NCI-H1694 treated with DMSO at 0.1 percent for 48 hours (cell line): Measurements from ENCODE around the gene CXXC5.
A peak's percentile ranks its signal among the peaks of the same experiment; 100 is the strongest.

Experiments used
- DNase-seq: peaks from one replicate; lab custom pipeline; 2025; lab: John Stamatoyannopoulos, UW

The CXXC5 gene

GRCh38 chr5:139638090-139638735, 9.9 kb upstream of the CXXC5 start:
- peak; percentile 43 for DNase-seq

DNA sequence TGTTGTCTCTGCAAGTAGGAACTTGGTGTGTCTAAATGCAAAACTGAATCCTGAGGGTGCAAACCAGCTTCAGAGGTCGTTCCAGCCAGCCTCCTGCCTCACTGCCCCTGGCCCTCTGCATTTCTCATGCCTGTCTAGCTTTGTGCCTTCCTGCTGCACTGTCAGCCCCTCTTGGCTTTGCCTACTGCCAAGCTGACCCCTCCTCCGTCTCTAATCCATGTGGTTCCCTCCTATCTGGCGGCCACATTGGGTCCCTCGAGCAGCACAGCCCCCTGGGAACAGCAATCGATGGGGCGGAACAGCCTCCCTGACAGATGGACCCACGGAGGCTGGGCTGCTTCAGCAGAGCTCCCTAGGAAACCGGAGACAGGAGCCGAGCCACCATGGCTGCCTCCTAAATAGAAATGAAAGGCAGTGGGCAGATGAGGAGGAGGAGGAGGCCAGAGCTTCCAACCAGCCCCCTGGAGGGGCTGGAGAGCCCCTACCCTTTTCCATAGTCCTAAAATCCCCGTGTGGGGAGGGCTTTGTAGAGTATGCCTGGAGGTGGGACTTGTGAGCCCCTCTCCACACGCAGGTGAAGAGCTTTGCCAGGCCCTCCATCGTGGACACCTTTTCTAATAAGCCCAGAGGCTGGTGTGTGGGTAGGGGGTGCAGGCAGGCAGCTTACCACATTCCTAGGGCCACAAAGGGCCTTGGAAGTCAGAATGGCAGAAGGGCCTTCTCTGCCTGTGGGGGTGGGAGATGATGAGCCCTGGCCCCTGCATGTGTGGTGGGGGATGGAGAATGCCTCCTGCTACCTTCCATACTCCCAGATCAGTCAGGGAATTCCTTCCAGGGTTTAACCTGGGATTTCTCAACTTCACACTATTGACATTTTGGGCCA, 9.2 kb upstream of the CXXC5 start:
- DNase-seq: peak; percentile 52

DNA sequence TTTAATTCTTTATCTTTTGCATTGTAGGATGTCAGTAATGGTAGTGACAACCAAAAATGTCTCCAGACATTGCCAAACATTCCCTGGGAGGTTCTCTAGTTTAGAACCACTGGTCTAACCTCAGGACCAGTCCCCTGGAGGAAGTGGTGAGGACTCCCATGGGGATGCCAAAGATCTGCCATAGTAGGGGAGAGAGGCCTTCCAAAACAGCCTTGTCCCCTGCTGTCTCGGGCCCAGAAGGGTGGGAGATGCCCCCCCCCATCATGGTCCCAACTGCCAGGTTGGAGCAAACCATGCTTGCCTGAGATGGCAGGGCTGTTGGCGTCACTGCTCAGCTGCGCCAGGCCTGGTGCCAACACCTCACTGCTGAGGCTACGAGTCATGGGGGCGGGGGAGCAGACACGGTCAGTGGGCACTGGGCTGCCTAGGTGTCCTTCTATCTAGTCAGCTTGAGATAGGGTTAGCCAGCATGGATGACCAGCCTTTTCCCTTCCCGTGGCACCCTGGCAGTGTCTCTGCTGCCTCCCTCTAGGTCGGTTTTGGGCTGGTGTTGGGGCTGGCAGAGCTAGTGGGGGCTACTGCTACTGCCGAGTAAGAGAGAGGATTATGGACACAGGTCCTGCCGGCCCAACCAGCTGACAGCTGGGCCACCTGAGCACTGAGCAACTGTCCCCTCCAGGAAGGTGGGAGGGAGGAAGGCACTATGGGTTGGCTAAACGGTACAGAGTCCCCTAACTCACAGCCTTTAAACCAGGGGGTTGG, 8.3 kb upstream of the CXXC5 start:
- DNase-seq: no peak

DNA sequence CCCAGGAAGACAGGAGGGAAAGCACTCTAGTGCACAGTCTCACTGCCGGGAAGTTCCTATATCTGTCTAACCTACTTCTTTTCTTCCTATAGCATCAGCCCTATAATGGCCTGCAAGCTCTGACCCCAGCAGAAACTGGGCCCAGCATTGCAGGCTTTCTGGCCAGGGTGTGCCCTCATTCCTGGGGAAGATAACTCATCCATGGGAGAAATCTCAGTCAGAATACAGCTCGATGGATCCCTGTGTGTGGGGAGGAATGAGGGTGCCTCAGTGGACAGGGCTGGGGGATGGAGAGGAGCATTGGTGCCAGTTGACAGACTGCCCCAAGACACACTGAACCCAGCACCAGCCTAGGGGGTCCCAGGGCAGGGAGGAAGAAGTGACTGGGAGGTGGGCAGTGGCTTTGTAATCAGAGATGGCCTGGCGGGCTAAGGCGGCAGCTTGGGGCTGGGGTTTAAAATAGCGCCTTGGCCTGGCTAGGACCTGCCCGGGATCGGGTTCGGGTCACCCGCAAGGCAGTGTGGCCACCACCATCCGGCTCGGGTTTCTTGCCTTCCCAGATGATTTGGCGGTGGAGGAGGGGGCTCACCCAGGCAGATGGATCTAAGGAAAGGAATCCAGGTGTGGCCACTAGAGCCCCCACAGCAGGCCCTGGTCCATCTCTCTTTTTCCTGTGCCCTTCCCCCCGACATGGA, 7.6 kb upstream of the CXXC5 start:
- no peak for DNase-seq

GRCh38 chr5:139641116-139642080, 6.8 kb upstream of the CXXC5 start:
- DNase-seq: no peak

- DNase-seq: no peak
These were observed 5.9 kb upstream of the CXXC5 start for GRCh38 chr5:139642213-139642612.

DNA sequence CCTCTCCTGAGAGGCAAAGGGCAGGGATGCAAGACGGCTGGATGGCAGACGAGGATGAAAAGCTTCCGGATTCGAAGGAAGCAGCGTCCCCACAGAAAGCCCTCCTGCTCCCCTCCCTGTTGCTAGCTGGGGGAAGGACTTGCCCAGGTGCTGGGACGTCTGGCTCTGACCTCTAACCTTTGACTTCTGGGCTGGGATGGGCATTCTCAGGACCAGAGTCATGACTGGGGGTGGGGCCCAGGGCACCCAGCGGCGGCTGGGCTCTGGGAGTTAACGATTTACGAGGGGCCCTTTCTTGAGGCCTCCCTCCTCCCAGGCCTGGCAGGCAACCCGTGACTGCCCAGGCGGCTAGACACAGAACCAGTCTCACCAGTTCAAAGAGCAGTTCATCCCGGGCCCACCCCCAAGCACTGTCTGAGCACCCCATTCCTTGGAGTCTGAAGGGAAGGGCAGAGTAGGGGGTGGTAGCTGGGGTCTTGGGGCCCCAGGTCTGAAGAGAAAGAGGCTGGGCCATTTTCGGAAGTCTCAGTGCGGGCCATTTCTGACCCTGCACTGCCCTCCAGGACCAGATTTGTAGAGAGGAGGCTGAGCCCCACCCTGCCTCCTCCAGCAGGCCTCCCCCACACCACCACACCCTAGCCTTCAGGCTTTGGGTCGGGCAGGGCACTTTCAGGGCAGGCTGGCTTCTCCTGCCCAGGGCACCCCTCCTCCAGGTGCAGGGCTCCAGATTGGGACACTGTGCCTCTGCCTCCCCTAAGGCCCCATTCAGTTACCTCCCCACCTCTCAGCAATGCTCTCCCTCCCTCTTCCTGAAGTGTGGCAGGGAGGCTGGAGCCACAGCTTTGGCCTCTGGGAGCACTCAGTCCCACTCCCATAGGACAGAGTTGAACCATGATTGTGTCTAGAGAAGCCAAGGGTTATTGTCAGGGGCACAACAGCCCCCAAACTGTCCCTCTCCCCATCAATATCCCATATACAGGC, 5.0 kb upstream of the CXXC5 start:
- DNase-seq: no peak

GRCh38 chr5:139644001-139644456, 4.1 kb upstream of the CXXC5 start:
- no peak for DNase-seq

- DNase-seq: no peak
These were observed 3.3 kb upstream of the CXXC5 start for GRCh38 chr5:139644646-139645429.

DNA sequence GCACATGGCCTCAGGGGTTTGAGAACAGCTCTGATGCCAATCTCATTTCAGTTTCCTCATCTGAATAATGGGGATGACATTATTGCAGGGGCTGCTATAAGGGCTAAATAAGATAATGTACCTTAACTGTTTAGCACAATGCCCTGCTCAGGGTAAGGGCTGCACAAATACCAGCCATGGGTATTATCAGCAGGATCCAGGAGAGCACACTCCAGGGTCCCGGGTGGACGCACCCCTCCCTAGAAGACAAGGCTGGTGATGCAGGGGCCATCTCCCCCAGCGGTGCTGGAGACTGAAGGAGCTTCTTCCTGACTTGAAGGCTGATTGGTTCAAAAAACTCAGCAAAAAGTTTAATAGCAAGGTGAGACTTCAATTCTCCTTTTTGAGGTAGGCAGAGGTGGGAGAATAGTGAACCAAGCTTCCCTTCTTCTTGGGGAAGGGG, 2.7 kb upstream of the CXXC5 start:
- DNase-seq: no peak

- no peak for DNase-seq
These were observed 2.0 kb upstream of the CXXC5 start for GRCh38 chr5:139646111-139646510.

DNA sequence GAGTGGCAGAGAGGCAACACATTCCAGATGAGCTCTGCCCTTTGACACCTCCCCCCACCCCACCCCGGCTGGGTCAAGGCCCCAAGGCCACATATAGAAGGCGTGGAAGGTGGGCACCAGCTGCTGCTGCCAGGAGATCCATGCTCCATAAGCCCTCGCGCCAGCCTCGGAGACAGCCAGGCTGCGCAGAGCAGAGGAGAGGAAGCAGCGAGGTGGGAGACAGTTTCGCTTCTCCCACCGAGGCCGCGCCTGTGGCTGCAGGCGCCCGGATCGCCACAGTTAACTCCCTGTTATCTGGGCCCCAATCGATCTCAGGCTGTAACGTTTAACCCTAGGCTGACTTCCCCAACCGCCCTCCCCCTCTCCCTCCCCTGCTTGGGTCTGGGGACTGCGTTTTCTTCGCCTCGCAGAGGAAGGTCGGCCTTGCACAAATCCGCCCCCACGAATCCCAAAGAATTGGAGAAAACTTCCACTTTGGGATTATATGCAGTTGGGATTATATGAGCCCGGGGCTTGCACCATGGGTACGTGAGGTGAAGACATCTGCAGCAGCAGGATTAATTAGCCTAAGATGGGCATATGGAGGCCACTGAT, 1.1 kb upstream of the CXXC5 start:
- DNase-seq: no peak

- DNase-seq: no peak
These were observed 494 bp upstream of the CXXC5 start for GRCh38 chr5:139647506-139648204.

GRCh38 chr5:139649082-139649991, 1.2 kb downstream of the CXXC5 start:
- no peak for DNase-seq

- DNase-seq: no peak
These were observed 2.0 kb downstream of the CXXC5 start for GRCh38 chr5:139650031-139650688.

- DNase-seq: no peak
These were observed 2.5 kb downstream of the CXXC5 start for GRCh38 chr5:139650689-139651042.
